ENCODE data around the gene SPATA2.

The SPATA2 gene

GRCh38 chr20:49928411-49929141 lies 13.2 kb upstream of the SPATA2 start:
- peak; percentile 83 for DNase-seq

GRCh38 chr20:49925901-49926454 lies 10.6 kb upstream of the SPATA2 start:
- no peak for DNase-seq

- DNase-seq, result no peak
These were observed 8.9 kb upstream of the SPATA2 start for GRCh38 chr20:49924247-49924646.

- DNase-seq, result no peak
These were observed 4.1 kb upstream of the SPATA2 start for GRCh38 chr20:49919461-49919860.

GRCh38 chr20:49919009-49919408 lies 3.7 kb upstream of the SPATA2 start:
- no peak for DNase-seq

GRCh38 chr20:49918446-49918845 lies 3.1 kb upstream of the SPATA2 start:
- no peak for DNase-seq

- DNase-seq, result no peak
These were observed 1.0 kb upstream of the SPATA2 start for GRCh38 chr20:49916146-49917002.

- DNase-seq, result no peak
These were observed 280 bp downstream of the SPATA2 start for GRCh38 chr20:49915118-49915379.

- DNase-seq, result no peak
These were observed 815 bp downstream of the SPATA2 start for GRCh38 chr20:49914310-49915117.

- no peak for DNase-seq
These were observed 1.8 kb downstream of the SPATA2 start for GRCh38 chr20:49913399-49914047.

- no peak for DNase-seq
These were observed 5.0 kb downstream of the SPATA2 start for GRCh38 chr20:49910340-49910706.

- DNase-seq, result no peak
These were observed 5.6 kb downstream of the SPATA2 start for GRCh38 chr20:49909499-49910339.

GRCh38 chr20:49908258-49908565 lies 7.1 kb downstream of the SPATA2 start:
- no peak for DNase-seq

GRCh38 chr20:49907405-49908257 lies 7.7 kb downstream of the SPATA2 start:
- DNase-seq, result no peak

GRCh38 chr20:49906615-49907154 lies 8.6 kb downstream of the SPATA2 start:
- no peak for DNase-seq

GRCh38 chr20:49906101-49906604 lies 9.2 kb downstream of the SPATA2 start:
- DNase-seq, result no peak

- DNase-seq, result no peak
These were observed 9.8 kb downstream of the SPATA2 start for GRCh38 chr20:49905415-49906091.

GRCh38 chr20:49904440-49905214 lies 10.7 kb downstream of the SPATA2 start:
- DNase-seq, result no peak

GRCh38 chr20:49901588-49901987 lies 13.7 kb downstream of the SPATA2 start:
- DNase-seq, result no peak
